GM19452 (cell line): Measurements from ENCODE around the gene SLC13A3.
A peak's percentile ranks its signal among the peaks of the same experiment; 100 is the strongest.

Experiments
- ATAC-seq: cut with Tn5 transposase; IDR thresholded peaks from one replicate; pipeline ENCODE4 v1.9.1; 2021; ENCODE audit not compliant: unreplicated experiment

Gene SLC13A3

GRCh38 chr20:46562009-46562372 lies 89.3 kb downstream of the SLC13A3 start:
- no peak for ATAC-seq

- no peak for ATAC-seq
Observed at GRCh38 chr20:46559685-46560440, 91.4 kb downstream of the SLC13A3 start.

- no peak for ATAC-seq
Observed at GRCh38 chr20:46559001-46559400, 92.3 kb downstream of the SLC13A3 start.

GRCh38 chr20:46558511-46558959 lies 92.7 kb downstream of the SLC13A3 start:
- ATAC-seq = no peak

GRCh38 chr20:46557231-46557956 lies 93.9 kb downstream of the SLC13A3 start:
- no peak for ATAC-seq

GRCh38 chr20:46555370-46555956 lies 95.8 kb downstream of the SLC13A3 start:
- no peak for ATAC-seq

GRCh38 chr20:46554828-46555227 lies 96.4 kb downstream of the SLC13A3 start:
- ATAC-seq = no peak

GRCh38 chr20:46553926-46554325 lies 97.3 kb downstream of the SLC13A3 start:
- no peak for ATAC-seq

- ATAC-seq = peak; percentile 85
Observed at GRCh38 chr20:46552460-46553420, 98.5 kb downstream of the SLC13A3 start.

- ATAC-seq = no peak
Observed at GRCh38 chr20:46551522-46552381, 99.5 kb downstream of the SLC13A3 start.

GRCh38 chr20:46550461-46550860 lies 100.8 kb downstream of the SLC13A3 start, which contains the start of gene OCSTAMP:
Gene OCSTAMP, minus strand, starts transcription at chr20:46550654. Its CDS starts 94 bp downstream, at chr20:46550560.
- ATAC-seq = no peak

GRCh38 chr20:46549188-46549972 lies 101.9 kb downstream of the SLC13A3 start:
- no peak for ATAC-seq

GRCh38 chr20:46548688-46549087 lies 102.6 kb downstream of the SLC13A3 start:
- ATAC-seq = no peak

GRCh38 chr20:46547995-46548394 lies 103.3 kb downstream of the SLC13A3 start:
- ATAC-seq = no peak

- no peak for ATAC-seq
Observed at GRCh38 chr20:46546936-46547335, 104.3 kb downstream of the SLC13A3 start.

- no peak for ATAC-seq
Observed at GRCh38 chr20:46546298-46546697, 105.0 kb downstream of the SLC13A3 start.

GRCh38 chr20:46545827-46546138 lies 105.5 kb downstream of the SLC13A3 start:
- ATAC-seq = no peak

- no peak for ATAC-seq
Observed at GRCh38 chr20:46545077-46545826, 106.0 kb downstream of the SLC13A3 start.
